ENCODE data around the gene ARL6IP4. TPM values are rescaled to one million over a fixed set of nuclear protein-coding genes. Genes with fewer than 3 reads are reported as not detected.

ARL6IP4 gene
- polyA plus RNA-seq, 3 donors: 152 to 268 (median 167) TPM

GRCh38 chr12:122999986-123000420, 19.5 kb downstream of the ARL6IP4 start:
- H3K9me3 ChIP-seq (replicated peaks in 1 of 2; ENCODE audit: control insufficient read depth in 1 of 2, insufficient read depth in 1 of 2, low read length in 2 of 2): no peaks in the 10 kb centered on the region
- H2AFZ ChIP-seq (ENCODE audit: insufficient read depth, low read depth, low read length, poor library complexity, severe bottlenecking): no peak overlapping the region
- no peak for DNase-seq

GRCh38 chr12:123000578-123000977, 20.1 kb downstream of the ARL6IP4 start:
- peaks cover 0 to 7% (median 2%) of the 10 kb centered on the region in 3 donors for H3K27me3 Mint-ChIP-seq (ENCODE audit: low read depth in 3 of 3)
- DNase-seq: no peak
- H3K4me1 ChIP-seq (ENCODE audit: control insufficient read depth in 1 of 2, insufficient read depth in 2 of 2, low read length in 2 of 2): no peaks in the 10 kb centered on the region
- H3K4me3 ChIP-seq (replicated peaks in 1 of 3; ENCODE audit: low read depth in 2 of 3, low read length in 3 of 3): no peak overlapping the region
- no peaks in the 10 kb centered on the region for H3K36me3 Mint-ChIP-seq
- no peak overlapping the region for H3K27ac Mint-ChIP-seq
- no peak overlapping the region for H3K27ac ChIP-seq (ENCODE audit: low read depth in 1 of 2, low read length in 2 of 2)
- H3K9ac ChIP-seq (ENCODE audit: insufficient read depth, low read length, poor library complexity, severe bottlenecking): no peak overlapping the region
- TF ChIP-seq CTCF (IDR thresholded peaks at IDR 0.05): no peak
- H3K36me3 ChIP-seq (replicated peaks in 1 of 2; ENCODE audit: control insufficient read depth in 1 of 2, insufficient read depth in 2 of 2, low read length in 2 of 2): no peaks in the 10 kb centered on the region
- H3K4me1 Mint-ChIP-seq: no peaks in the 10 kb centered on the region
- H3K4me3 Mint-ChIP-seq: no peak overlapping the region
- no peaks in the 10 kb centered on the region for H3K79me2 ChIP-seq (ENCODE audit: insufficient read depth, low read length)
- intact Hi-C loops (cut with micrococcal nuclease): no loop called here
- H3K9me3 Mint-ChIP-seq: no peaks in the 10 kb centered on the region
- H3K4me2 ChIP-seq (replicated peaks; ENCODE audit: extremely low read depth, low read length, poor library complexity, severe bottlenecking): no peak overlapping the region
- H3K27me3 ChIP-seq (ENCODE audit: control insufficient read depth in 2 of 2, insufficient read depth in 2 of 2, low read length in 2 of 2): no peaks in the 10 kb centered on the region
- 95% methylated on average over 8 of the region's 10 CpGs for WGBS (ENCODE audit: insufficient coverage)
- no peaks in the 10 kb centered on the region for H4K20me1 ChIP-seq (ENCODE audit: insufficient read depth, low read length)
- H3K9me3 ChIP-seq (replicated peaks in 1 of 2; ENCODE audit: control insufficient read depth in 1 of 2, insufficient read depth in 1 of 2, low read length in 2 of 2): no peaks in the 10 kb centered on the region
- no peak overlapping the region for H2AFZ ChIP-seq (ENCODE audit: insufficient read depth, low read depth, low read length, poor library complexity, severe bottlenecking)

More at GRCh38 chr12:122999986-123000420, 19.5 kb downstream of the ARL6IP4 start:
- no peaks in the 10 kb centered on the region for H3K4me1 ChIP-seq (ENCODE audit: control insufficient read depth in 1 of 2, insufficient read depth in 2 of 2, low read length in 2 of 2)
- no peaks in the 10 kb centered on the region for H4K20me1 ChIP-seq (ENCODE audit: insufficient read depth, low read length)
- no peak overlapping the region for H3K4me3 Mint-ChIP-seq
- H3K36me3 Mint-ChIP-seq: no peaks in the 10 kb centered on the region
- 71% methylated on average over 16 of the region's 20 CpGs for WGBS (ENCODE audit: insufficient coverage)
- no peak overlapping the region for H3K27ac ChIP-seq (ENCODE audit: low read depth in 1 of 2, low read length in 2 of 2)
- H3K27me3 ChIP-seq (ENCODE audit: control insufficient read depth in 2 of 2, insufficient read depth in 2 of 2, low read length in 2 of 2): no peaks in the 10 kb centered on the region
- no peak overlapping the region for H3K4me3 ChIP-seq (replicated peaks in 1 of 3; ENCODE audit: low read depth in 2 of 3, low read length in 3 of 3)
- H3K4me1 Mint-ChIP-seq: no peaks in the 10 kb centered on the region
- H3K79me2 ChIP-seq (ENCODE audit: insufficient read depth, low read length): no peaks in the 10 kb centered on the region
- no peak overlapping the region for H3K9ac ChIP-seq (ENCODE audit: insufficient read depth, low read length, poor library complexity, severe bottlenecking)
- no peaks in the 10 kb centered on the region for H3K36me3 ChIP-seq (replicated peaks in 1 of 2; ENCODE audit: control insufficient read depth in 1 of 2, insufficient read depth in 2 of 2, low read length in 2 of 2)
- TF ChIP-seq CTCF (IDR thresholded peaks at IDR 0.05): no peak
- H3K9me3 Mint-ChIP-seq: no peaks in the 10 kb centered on the region
- no peak overlapping the region for H3K4me2 ChIP-seq (replicated peaks; ENCODE audit: extremely low read depth, low read length, poor library complexity, severe bottlenecking)
- H3K27me3 Mint-ChIP-seq (ENCODE audit: low read depth in 3 of 3): peaks cover 0 to 7% (median 2%) of the 10 kb centered on the region in 3 donors
- intact Hi-C loops (cut with micrococcal nuclease): no loop called here
- peak overlapping the region in 1 of 7 donors; percentile 49 for H3K27ac Mint-ChIP-seq

Measured in CD14-positive monocyte (primary cell).